Bronchial epithelial cell (primary cell): ENCODE data around the gene RORC. TPM values are rescaled to one million over a fixed set of nuclear protein-coding genes. Genes with fewer than 3 reads are reported as not detected.

ENCODE experiments used
- DNase-seq: peaks from one replicate; pipeline ENCODE4 v3.0.0-alpha.2; 2010; ENCODE audit warnings: low read depth
- FAIRE-seq: peaks from 2 replicates; lab custom pipeline; 2011; peaks lifted over from hg19 to GRCh38; lab: Jason Lieb, UNC
- H3K27me3 ChIP-seq: 2 replicates; pipeline ENCODE4 v1.5.1; 2011; ENCODE audit warnings: low read length; ENCODE audit not compliant: control insufficient read depth, insufficient read depth
- H3K36me3 ChIP-seq: 2 replicates; pipeline ENCODE4 v1.5.1; 2011; ENCODE audit warnings: low read length; ENCODE audit not compliant: control insufficient read depth, insufficient read depth
- H3K4me3 ChIP-seq: 2 replicates; pipeline ENCODE4 v1.5.1; 2011; ENCODE audit warnings: mild to moderate bottlenecking, low read depth, low read length, control low read depth
- total RNA-seq: library from RNA; depleted of rRNA; stranded (reverse); fragments of >200 nt; gene quantifications from 2 replicates; pipeline ENCODE4 v1.2.1, GENCODE V29; 2014
- TF ChIP-seq, protein P1 (sequence below): IDR thresholded peaks from 2 replicates; pipeline ENCODE4 v1.5.1; 2011; ENCODE audit warnings: mild to moderate bottlenecking, moderate library complexity, low read length, control low read depth, inconsistent platforms; ENCODE audit not compliant: insufficient read depth, severe bottlenecking

RORC gene
- total RNA-seq, 1 donor from 2014 or later, result 0.26 TPM

DNA sequence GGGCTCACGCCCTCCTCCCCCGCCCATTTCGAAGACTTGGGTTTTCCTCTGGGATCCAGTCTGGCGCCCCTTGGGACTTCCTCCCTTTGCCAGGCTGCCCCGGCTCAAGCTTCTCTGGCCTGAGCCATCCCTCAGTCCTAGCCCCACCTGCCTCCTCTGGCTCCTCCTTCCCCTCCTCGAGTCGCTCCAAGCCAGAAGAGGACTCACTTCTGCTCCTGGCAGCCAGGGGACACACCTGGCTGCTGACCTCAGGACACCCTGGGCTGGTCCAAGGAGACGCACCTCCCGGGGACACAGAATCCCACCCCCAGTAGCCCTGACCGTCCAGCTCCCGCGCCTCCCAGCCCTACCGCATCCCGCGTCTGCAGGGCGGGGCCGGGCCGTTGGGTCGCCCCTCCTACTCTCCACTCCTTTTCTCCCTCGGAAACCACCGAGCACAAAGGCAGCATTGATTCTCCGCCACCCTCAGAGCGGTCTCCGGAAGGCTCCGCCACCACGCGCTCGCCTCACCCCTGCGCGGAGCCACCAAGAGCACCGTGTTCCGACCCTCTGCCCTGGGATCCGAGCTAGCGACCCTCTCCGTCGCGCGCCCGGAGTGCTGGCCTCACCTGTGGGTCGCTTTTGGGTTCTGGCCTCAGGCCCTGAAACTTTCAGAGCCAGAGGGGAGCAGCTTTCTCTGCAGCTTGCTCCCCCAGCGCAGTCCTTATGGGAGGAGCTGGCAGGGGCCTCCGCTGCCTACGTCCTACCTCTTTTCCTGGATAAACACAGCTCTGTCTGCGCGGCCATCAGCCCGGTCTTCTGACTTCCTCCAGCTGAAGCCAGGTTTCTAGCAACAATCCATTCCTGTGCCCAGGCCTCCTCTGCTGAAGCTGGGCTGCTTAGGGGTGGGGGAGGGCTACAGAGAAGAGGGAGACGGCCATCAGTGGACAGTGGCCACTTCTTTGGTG, 8.1 kb upstream of the RORC start, which contains the start of gene C2CD4D:
Gene C2CD4D (minus strand): TSS at position 364 of the 947 bp plus-strand sequence. CDS start 831 bp downstream, outside the sequence.
- H3K36me3 ChIP-seq, result no peaks in the 10 kb centered on the region
- FAIRE-seq (no peak), DNase-seq (peak; percentile 57)
- H3K4me3 ChIP-seq, result peak within 1 kb of the TSS; percentile 38
- no peaks in the 10 kb centered on the region for H3K27me3 ChIP-seq
- TF ChIP-seq, protein P1, sequence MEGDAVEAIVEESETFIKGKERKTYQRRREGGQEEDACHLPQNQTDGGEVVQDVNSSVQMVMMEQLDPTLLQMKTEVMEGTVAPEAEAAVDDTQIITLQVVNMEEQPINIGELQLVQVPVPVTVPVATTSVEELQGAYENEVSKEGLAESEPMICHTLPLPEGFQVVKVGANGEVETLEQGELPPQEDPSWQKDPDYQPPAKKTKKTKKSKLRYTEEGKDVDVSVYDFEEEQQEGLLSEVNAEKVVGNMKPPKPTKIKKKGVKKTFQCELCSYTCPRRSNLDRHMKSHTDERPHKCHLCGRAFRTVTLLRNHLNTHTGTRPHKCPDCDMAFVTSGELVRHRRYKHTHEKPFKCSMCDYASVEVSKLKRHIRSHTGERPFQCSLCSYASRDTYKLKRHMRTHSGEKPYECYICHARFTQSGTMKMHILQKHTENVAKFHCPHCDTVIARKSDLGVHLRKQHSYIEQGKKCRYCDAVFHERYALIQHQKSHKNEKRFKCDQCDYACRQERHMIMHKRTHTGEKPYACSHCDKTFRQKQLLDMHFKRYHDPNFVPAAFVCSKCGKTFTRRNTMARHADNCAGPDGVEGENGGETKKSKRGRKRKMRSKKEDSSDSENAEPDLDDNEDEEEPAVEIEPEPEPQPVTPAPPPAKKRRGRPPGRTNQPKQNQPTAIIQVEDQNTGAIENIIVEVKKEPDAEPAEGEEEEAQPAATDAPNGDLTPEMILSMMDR, result peak; percentile 4

DNA sequence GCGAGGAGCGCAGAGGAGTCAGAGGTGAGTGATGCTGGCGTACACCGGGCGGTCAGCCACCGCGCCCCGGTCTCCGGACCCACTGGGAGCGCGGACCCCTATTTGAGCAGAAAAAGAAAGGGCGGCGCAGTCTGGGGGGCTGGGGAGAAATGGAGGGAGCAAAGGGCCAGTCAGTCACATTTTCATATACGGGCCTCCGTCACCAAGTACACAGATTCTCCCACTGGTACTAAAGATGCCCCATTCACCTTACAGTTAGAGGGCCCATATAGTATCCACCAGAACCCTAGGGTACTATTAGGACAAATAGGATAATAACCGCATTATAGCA, 7.4 kb upstream of the RORC start:
- Histone ChIP-seq H3K27me3 (no peaks in the 10 kb centered on the region), H3K4me3 (no peak overlapping the region), H3K36me3 (no peaks in the 10 kb centered on the region)
- DNase-seq (no peak), FAIRE-seq (no peak)
- TF ChIP-seq, protein P1, result no peak

DNA sequence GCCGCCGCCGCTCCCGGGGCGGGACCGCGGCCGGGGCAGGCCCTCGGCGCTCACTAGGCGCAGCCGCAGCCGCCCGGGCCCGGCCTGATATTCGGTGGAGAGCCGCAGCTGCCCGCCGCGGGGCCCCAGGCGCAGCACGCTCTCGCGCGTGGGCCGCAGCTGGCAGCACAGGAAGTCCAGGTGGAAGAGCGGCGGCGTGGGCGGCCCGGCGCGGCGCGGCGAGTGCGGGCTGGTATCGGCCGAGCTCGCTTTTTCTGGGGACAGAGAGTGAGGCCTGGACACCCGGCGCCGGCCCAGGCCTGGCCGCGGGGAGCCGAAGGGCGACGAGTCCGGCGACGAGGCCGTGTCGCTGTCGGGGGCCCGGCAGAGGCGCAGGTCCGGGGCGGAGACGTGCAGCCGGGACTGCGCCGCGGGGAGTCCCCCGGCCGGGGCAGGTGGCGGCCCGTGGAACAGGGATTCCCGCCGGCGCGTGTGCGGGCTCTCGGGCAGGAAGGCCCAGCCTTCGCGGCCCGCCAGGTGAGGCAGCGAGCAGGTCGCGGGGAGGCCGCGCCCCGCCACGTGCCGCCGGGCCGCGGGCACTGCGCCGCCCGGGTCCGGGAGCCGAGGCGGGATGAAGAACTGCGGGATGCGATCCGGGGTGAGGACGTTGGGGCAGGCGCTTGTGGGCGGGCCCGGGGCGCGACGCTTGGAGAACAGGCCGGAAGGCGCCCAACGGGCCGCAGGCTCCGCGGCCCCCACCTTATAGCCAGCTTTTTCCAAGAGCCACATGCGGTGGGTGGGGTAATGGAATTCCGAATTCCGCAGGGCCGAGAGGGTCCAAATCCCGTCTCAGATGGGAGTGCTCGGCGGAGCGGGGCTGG, 6.8 kb upstream of the RORC start:
- no peak for DNase-seq
- no peak for FAIRE-seq
- Histone ChIP-seq H3K36me3 (no peaks in the 10 kb centered on the region), H3K4me3 (no peak overlapping the region), H3K27me3 (no peaks in the 10 kb centered on the region)
- TF ChIP-seq, protein P1, result no peak

DNA sequence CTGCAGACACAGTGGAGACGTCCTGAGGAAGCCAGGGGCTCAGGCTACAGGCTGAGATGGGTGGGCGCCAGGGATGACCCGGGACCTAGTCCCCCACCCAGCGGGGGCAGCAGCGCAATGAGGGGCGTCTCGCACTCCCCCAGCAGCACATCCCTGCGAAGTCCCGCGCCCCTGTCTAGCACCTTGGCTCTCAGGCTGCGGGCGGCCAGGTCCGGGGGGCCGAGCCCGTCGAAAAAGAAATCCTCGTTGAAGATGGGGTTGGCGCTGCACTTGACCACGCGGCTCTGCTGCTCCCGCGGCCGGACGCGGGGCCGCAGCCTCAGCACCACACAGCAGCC, 6.3 kb upstream of the RORC start:
- DNase-seq (no peak), FAIRE-seq (no peak)
- H3K36me3 ChIP-seq, result no peaks in the 10 kb centered on the region
- TF ChIP-seq, protein P1, result no peak
- H3K4me3 ChIP-seq, result no peak overlapping the region
- no peaks in the 10 kb centered on the region for H3K27me3 ChIP-seq

DNA sequence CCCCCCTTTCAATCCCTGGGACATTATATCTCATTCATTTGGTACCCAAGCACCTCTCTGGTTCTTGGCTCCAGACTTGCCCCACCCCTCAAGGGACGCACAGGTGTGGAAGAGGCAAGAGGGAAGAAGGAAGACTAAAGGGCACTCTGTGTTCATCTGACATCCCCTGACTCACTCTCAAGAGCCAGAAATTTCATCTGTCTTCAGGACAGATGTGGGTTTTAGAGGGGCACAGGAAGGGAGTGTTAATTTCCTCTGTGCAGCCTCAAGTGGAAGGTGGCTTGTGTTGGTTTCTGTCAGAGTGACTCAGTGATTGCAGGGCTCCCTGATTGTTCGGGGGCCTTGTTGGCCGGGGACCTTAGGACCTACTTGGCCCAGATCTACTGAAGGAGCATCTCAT, 5.6 kb upstream of the RORC start:
- no peaks in the 10 kb centered on the region for H3K27me3 ChIP-seq
- no peaks in the 10 kb centered on the region for H3K36me3 ChIP-seq
- FAIRE-seq (no peak), DNase-seq (no peak)
- TF ChIP-seq, protein P1, result no peak
- H3K4me3 ChIP-seq, result no peak overlapping the region
